ENCODE results near the gene MAN2A1. TPM values are rescaled to one million over a fixed set of nuclear protein-coding genes. Genes with fewer than 3 reads are reported as not detected.

Gene MAN2A1
- total RNA-seq, 1 experiment from 2014 or later: 35.4 TPM

GRCh38 chr5:109910874-109911273 is 221.1 kb downstream of the MAN2A1 start:
- no peak for DNase-seq (ENCODE audit: low read depth, low spot score)
- ChIA-PET RAD21 (ENCODE audit: low non-redundant PET in 1 of 2, low total read pairs in 2 of 2, uncharacterized antibody in 2 of 2, unreplicated experiment in 2 of 2) (no interaction called here), CTCF (no interaction called here), POLR2A (no interaction called here)
- peaks cover 9% of the 10 kb centered on the region for H3K27me3 ChIP-seq (ENCODE audit: insufficient read depth, low read length)
- TF ChIP-seq SIN3A (IDR thresholded peaks at IDR 0.05; ENCODE audit: low read depth): no peak
- no peak for TF ChIP-seq YY1 (IDR thresholded peaks at IDR 0.05; ENCODE audit: extremely low read depth, insufficient replicate concordance, low read depth, low read length)
- no peak for TF ChIP-seq EZH2phosphoT487 (IDR thresholded peaks at IDR 0.05; ENCODE audit: borderline replicate concordance)
- TF ChIP-seq SP1 (IDR thresholded peaks at IDR 0.05; ENCODE audit: low read depth): no peak
- no peak for TF ChIP-seq SRF (IDR thresholded peaks at IDR 0.05; ENCODE audit: low read depth)
- no peak for TF ChIP-seq JUND (IDR thresholded peaks at IDR 0.05)
- TF ChIP-seq TCF7L2 (IDR thresholded peaks at IDR 0.05; ENCODE audit: borderline replicate concordance, extremely low read depth, insufficient read depth, insufficient read length): no peak
- TF ChIP-seq EZH2 (IDR thresholded peaks at IDR 0.05): no peak
- no peak for TF ChIP-seq FOSL1 (IDR thresholded peaks at IDR 0.05; ENCODE audit: low read depth)
- TF ChIP-seq, protein P1, sequence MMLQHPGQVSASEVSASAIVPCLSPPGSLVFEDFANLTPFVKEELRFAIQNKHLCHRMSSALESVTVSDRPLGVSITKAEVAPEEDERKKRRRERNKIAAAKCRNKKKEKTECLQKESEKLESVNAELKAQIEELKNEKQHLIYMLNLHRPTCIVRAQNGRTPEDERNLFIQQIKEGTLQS (IDR thresholded peaks at IDR 0.05): no peak
- no peak for TF ChIP-seq ELF1 (IDR thresholded peaks at IDR 0.05; ENCODE audit: borderline replicate concordance, low read depth)
- H3K9me2 ChIP-seq (ENCODE audit: insufficient read depth): no peaks in the 10 kb centered on the region
- no peak overlapping the region for H3K4me2 ChIP-seq (ENCODE audit: low read length)
- BruUV-seq (replicated peaks): no TSS peak
- no peak overlapping the region for H2AFZ ChIP-seq (ENCODE audit: low read depth, low read length, poor library complexity, severe bottlenecking)
- no peak overlapping the region for H3K27ac ChIP-seq (ENCODE audit: low read depth, low read length)
- H3K9me3 ChIP-seq (ENCODE audit: control insufficient read depth in 1 of 2, insufficient read depth in 1 of 2, low read depth in 1 of 2, low read length in 2 of 2): no peaks in the 10 kb centered on the region
- no peaks in the 10 kb centered on the region for H3K79me2 ChIP-seq (ENCODE audit: insufficient read depth, low read length)
- no peak for ATAC-seq
- no peaks in the 10 kb centered on the region for H4K20me1 ChIP-seq (ENCODE audit: insufficient read depth)
- intact Hi-C loops (cut with micrococcal nuclease): no loop called here
- H3K9ac ChIP-seq (ENCODE audit: low read length): no peak overlapping the region
- no peaks in the 10 kb centered on the region for H3K36me3 ChIP-seq (ENCODE audit: control insufficient read depth in 1 of 2, insufficient read depth in 2 of 2, low read length in 2 of 2)
- H3K4me3 ChIP-seq (replicated peaks in 1 of 2; ENCODE audit: low read depth in 1 of 2, low read length in 2 of 2): no peak overlapping the region
- no peaks in the 10 kb centered on the region for H3K4me1 ChIP-seq (ENCODE audit: control insufficient read depth in 1 of 2, insufficient read depth in 2 of 2, low read length in 2 of 2)

DNA sequence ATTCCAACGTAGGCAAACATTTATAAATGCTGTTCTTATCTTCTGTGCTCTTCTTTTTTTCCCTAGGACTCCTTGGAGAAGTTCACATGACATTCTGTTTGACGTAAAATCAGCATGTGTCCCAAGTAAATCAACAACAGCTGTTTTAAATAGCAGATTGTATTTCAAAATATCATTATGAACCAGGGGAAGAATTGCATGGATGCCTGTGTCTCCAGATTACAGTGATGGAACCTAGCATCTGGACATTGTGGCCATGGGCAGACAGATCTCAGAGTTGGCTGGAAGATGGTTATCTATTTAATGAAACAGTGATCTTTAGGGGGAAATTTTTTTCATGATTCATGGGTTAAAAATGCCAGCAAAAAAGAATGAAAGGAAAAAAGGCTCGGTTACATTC is 222.0 kb downstream of the MAN2A1 start:
- no peak overlapping the region for H2AFZ ChIP-seq (ENCODE audit: low read depth, low read length, poor library complexity, severe bottlenecking)
- RAD21 ChIA-PET (ENCODE audit: low non-redundant PET in 1 of 2, low total read pairs in 2 of 2, uncharacterized antibody in 2 of 2, unreplicated experiment in 2 of 2): no interaction called here
- H3K36me3 ChIP-seq (ENCODE audit: control insufficient read depth in 1 of 2, insufficient read depth in 2 of 2, low read length in 2 of 2): no peaks in the 10 kb centered on the region
- H3K27me3 ChIP-seq (ENCODE audit: insufficient read depth, low read length): peaks cover 9% of the 10 kb centered on the region
- no peak for DNase-seq (ENCODE audit: low read depth, low spot score)
- BruUV-seq (replicated peaks): no TSS peak
- no peaks in the 10 kb centered on the region for H4K20me1 ChIP-seq (ENCODE audit: insufficient read depth)
- TF ChIP-seq MAX (IDR thresholded peaks at IDR 0.05) (no peak), SRF (IDR thresholded peaks at IDR 0.05; ENCODE audit: low read depth) (no peak), EZH2 (IDR thresholded peaks at IDR 0.05) (no peak)
- H3K4me3 ChIP-seq (replicated peaks in 1 of 2; ENCODE audit: low read depth in 1 of 2, low read length in 2 of 2): no peak overlapping the region
- H3K9me2 ChIP-seq (ENCODE audit: insufficient read depth): no peaks in the 10 kb centered on the region
- H3K4me2 ChIP-seq (ENCODE audit: low read length): no peak overlapping the region
- no peak overlapping the region for H3K27ac ChIP-seq (ENCODE audit: low read depth, low read length)
- H3K79me2 ChIP-seq (ENCODE audit: insufficient read depth, low read length): no peaks in the 10 kb centered on the region
- no peak for ATAC-seq
- POLR2A ChIA-PET: no interaction called here
- no peaks in the 10 kb centered on the region for H3K4me1 ChIP-seq (ENCODE audit: control insufficient read depth in 1 of 2, insufficient read depth in 2 of 2, low read length in 2 of 2)
- intact Hi-C loops (cut with micrococcal nuclease): no loop called here
- CTCF ChIA-PET: no interaction called here
- H3K9ac ChIP-seq (ENCODE audit: low read length): no peak overlapping the region
- H3K9me3 ChIP-seq (ENCODE audit: control insufficient read depth in 1 of 2, insufficient read depth in 1 of 2, low read depth in 1 of 2, low read length in 2 of 2): no peaks in the 10 kb centered on the region

All from HCT116 (cell line).